K562 (cell line): ENCODE results near the gene SLC13A4. TPM values are rescaled to one million over a fixed set of nuclear protein-coding genes. Genes with fewer than 3 reads are reported as not detected.

Experiments used
- ATF1 ChIP-seq, 2 experiments: fragments of 450-650 bp in 1 of 2; IDR thresholded peaks; 2 replicates each; pipeline ENCODE4 v1.6.1; 2016; ENCODE audit warnings: missing compliant biosample characterization in 1 of 2, missing genetic modification characterization in 1 of 2
- EP300 ChIP-seq: IDR thresholded peaks from 2 replicates; pipeline ENCODE4 v1.6.1; 2012; ENCODE audit warnings: low read length, improper control_type of control experiment
- GABPB1 ChIP-seq: sonication (generic); formaldehyde crosslinking; IDR thresholded peaks from 2 replicates; pipeline ENCODE4 v1.8.0; 2022; ENCODE audit warnings: mild to moderate bottlenecking, missing genetic modification reagents
- POLR2AphosphoS5 ChIP-seq: IDR thresholded peaks from 2 replicates; pipeline ENCODE4 v1.6.1; 2011; ENCODE audit warnings: mild to moderate bottlenecking, low read depth, low read length, moderate library complexity; ENCODE audit not compliant: control insufficient read depth, insufficient read depth
- ZNF589 ChIP-seq: fragments of 200-800 bp; sonication (Bioruptor generic); IDR thresholded peaks from 2 replicates; pipeline ENCODE4 v1.6.1; 2016; ENCODE audit warnings: low read depth, missing genetic modification characterization, missing compliant biosample characterization
- polyA plus RNA-seq, 8 experiments: library from polyadenylated mRNA; depleted of rRNA in 4 of 8; stranded (reverse) in 5 of 8; unstranded in 3 of 8; fragments of >200 nt; fragmentation: Nextera tagmentation in 2 of 8; fragmentation: Illumina TruSeq in 1 of 8; extraction: Ambion mirVana in 2 of 8; extraction: Trizol in 1 of 8; gene quantifications; 2 replicates each; pipeline versions ENCODE4 v1.2.1 to v1.2.3, GENCODE V29; 2011 to 2014; ENCODE audit warnings: inconsistent platforms in 1 of 8, missing spikeins in 1 of 8
- total RNA-seq, 7 experiments: library from RNA; depleted of rRNA in 6 of 7; stranded (reverse); fragments of >200 nt in 6 of 7; fragmentation: Illumina TruSeq in 2 of 7; extraction: Trizol in 2 of 7; gene quantifications; 2 replicates each; pipeline versions ENCODE4 v1.2.1 to v1.2.3, GENCODE V29; 2011 to 2021; ENCODE audit warnings: low replicate concordance in 1 of 7
- TF ChIP-seq, protein P1 (sequence below), 2 experiments: fragments of 450-650 bp; IDR thresholded peaks; 2 replicates each; pipeline ENCODE4 v1.6.1; 2016; ENCODE audit warnings: mild to moderate bottlenecking in 2 of 2, borderline replicate concordance in 1 of 2, low read depth in 1 of 2, moderate library complexity in 1 of 2
- TF ChIP-seq, protein P2 (sequence below): fragments of 450-650 bp; IDR thresholded peaks from 2 replicates; pipeline ENCODE4 v1.6.1; 2016; ENCODE audit warnings: low read depth, mild to moderate bottlenecking, moderate library complexity
- TF ChIP-seq, protein P3 (sequence below), 2 experiments: IDR thresholded peaks; 2 replicates each; pipeline ENCODE4 v1.6.1; 2011; ENCODE audit warnings: borderline replicate concordance in 1 of 2, control low read depth in 1 of 2, low read depth in 1 of 2, low read length in 1 of 2, mild to moderate bottlenecking in 1 of 2, mixed read lengths in 1 of 2, moderate library complexity in 1 of 2; ENCODE audit not compliant: insufficient read depth in 1 of 2, insufficient read length in 1 of 2, poor library complexity in 1 of 2, severe bottlenecking in 1 of 2; ENCODE audit errors: extremely low read depth in 1 of 2
- TF ChIP-seq, protein P4 (sequence below): sonication (generic); formaldehyde crosslinking; IDR thresholded peaks from 2 replicates; pipeline ENCODE4 v1.9.0; 2022; ENCODE audit warnings: mild to moderate bottlenecking, missing genetic modification reagents
- TF ChIP-seq, protein P5 (sequence below): fragments of 450-650 bp; IDR thresholded peaks from 2 replicates; pipeline ENCODE4 v1.7.1; 2018; ENCODE audit warnings: mild to moderate bottlenecking, low read depth; ENCODE audit not compliant: partially characterized antibody

The SLC13A4 gene
- total and polyA plus RNA-seq, 9 of the 15 experiments (the other 6 are each of a cell fraction or from before 2014, with no cell fraction given), result 0.11 to 1.0 (median 0.36) TPM

DNA sequence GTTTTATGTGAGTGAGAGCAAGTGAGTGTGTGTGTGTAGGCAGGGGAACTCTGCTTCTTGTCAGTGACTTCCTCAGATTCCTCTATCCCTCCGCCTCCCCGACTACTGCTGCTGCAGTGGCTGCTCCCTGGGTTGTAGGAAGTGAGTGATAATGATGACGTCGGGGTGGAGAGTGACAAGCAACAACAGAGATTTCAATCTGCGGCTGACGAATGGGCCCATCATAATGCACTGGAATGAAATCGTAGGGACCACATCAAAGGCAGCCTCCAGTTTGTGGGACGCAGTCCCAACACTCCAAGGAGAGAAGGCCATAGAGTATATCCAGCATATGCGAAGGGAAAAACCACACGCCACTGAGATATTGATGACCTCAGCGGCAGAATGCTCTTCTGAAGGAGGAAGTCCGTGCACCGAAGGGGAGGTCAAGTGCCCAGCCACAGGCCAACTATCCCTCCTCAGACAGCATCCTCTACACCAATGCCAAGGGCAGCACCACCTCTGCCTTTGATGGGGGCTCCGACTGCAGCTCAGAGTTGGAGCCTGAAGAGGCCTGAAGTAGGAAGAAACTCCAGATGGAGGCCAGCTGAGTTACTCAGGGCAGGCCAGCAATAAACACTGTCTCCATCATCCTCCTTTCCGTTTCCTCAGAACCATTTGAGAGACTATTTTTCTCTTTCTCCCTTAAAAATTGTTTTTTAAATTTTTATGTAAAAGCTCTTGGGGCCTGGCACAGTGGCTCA, 77.0 kb downstream of the SLC13A4 start (continued):
- TF ChIP-seq, protein P1, sequence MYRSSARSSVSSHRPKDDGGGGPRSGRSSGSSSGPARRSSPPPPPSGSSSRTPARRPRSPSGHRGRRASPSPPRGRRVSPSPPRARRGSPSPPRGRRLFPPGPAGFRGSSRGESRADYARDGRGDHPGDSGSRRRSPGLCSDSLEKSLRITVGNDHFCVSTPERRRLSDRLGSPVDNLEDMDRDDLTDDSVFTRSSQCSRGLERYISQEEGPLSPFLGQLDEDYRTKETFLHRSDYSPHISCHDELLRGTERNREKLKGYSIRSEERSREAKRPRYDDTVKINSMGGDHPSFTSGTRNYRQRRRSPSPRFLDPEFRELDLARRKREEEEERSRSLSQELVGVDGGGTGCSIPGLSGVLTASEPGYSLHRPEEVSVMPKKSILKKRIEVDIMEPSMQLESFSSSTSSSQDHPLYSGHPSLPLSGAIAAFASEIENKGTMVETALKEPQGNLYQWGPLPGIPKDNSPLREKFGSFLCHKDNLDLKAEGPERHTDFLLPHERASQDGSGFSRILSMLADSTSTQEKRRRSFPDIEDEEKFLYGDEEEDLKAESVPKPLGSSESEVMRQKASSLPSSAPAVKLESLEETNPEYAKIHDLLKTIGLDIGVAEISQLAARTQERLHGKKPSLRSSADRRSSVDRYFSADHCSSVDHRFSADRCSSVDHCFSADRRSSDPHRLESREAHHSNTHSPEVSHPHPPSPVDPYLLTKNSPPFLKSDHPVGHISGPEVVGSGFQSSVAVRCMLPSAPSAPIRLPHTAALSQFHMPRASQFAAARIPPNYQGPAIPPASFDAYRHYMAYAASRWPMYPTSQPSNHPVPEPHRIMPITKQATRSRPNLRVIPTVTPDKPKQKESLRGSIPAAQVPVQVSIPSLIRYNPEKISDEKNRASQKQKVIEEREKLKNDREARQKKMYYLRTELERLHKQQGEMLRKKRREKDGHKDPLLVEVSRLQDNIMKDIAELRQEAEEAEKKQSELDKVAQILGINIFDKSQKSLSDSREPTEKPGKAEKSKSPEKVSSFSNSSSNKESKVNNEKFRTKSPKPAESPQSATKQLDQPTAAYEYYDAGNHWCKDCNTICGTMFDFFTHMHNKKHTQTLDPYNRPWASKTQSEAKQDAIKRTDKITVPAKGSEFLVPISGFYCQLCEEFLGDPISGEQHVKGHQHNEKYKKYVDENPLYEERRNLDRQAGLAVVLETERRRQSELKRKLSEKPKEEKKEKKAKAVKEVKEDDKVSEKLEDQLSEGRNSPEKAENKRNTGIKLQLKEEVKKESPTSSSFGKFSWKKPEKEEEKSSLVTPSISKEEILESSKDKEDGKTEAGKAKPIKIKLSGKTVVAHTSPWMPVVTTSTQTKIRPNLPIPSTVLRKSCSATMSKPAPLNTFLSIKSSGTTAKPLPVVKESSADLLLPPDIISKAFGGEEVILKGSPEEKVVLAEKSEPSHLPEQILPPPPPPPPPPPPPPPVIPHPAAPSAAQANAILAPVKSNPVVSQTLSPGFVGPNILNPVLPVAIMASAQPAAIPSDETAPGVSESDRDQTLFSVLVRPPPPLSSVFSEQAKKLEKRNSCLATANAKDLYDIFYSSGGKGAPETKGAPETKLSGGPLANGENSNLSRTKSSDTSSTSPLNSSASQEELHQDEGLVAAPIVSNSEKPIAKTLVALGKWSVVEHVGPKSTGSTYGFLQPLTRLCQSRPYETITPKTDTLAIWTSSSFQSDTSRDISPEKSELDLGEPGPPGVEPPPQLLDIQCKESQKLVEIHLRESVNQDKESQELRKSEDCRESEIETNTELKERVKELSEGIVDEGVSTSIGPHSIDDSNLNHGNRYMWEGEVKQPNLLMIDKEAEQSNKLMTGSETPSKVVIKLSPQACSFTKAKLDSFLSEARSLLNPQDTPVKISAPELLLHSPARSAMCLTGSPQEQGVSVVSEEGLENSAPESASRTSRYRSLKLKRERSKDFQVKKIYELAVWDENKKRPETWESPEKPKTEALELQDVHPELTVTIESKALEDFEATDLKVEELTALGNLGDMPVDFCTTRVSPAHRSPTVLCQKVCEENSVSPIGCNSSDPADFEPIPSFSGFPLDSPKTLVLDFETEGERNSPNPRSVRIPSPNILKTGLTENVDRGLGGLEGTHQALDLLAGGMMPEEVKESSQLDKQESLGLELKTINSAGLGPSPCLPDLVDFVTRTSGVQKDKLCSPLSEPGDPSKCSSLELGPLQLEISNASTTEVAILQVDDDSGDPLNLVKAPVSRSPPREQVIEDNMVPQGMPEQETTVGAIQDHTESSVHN (IDR thresholded peaks at IDR 0.05; ENCODE audit: borderline replicate concordance in 1 of 2, low read depth in 1 of 2), result peak in 1 of 2 experiments; percentile 89; a peak in 2 of 4 replicates
- TF ChIP-seq, protein P2, sequence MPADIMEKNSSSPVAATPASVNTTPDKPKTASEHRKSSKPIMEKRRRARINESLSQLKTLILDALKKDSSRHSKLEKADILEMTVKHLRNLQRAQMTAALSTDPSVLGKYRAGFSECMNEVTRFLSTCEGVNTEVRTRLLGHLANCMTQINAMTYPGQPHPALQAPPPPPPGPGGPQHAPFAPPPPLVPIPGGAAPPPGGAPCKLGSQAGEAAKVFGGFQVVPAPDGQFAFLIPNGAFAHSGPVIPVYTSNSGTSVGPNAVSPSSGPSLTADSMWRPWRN, result peak; percentile 99
- TF ChIP-seq EP300, result peak; percentile 47; the same call in 1 of the 2 replicates
- TF ChIP-seq POLR2AphosphoS5, result peak; percentile 50; the same call in 1 of the 2 replicates
- TF ChIP-seq, protein P3, sequence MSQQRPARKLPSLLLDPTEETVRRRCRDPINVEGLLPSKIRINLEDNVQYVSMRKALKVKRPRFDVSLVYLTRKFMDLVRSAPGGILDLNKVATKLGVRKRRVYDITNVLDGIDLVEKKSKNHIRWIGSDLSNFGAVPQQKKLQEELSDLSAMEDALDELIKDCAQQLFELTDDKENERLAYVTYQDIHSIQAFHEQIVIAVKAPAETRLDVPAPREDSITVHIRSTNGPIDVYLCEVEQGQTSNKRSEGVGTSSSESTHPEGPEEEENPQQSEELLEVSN (IDR thresholded peaks at IDR 0.05; ENCODE audit: borderline replicate concordance in 1 of 2, extremely low read depth in 1 of 2, insufficient read depth in 1 of 2, insufficient read length in 1 of 2, low read depth in 1 of 2, low read length in 1 of 2, poor library complexity in 1 of 2, severe bottlenecking in 1 of 2), result no peak
- TF ChIP-seq ZNF589, result peak; percentile 67
- TF ChIP-seq ATF1 (CRISPR knock-in tag; IDR thresholded peaks at IDR 0.05), result no peak
- peak; percentile 97 for TF ChIP-seq ATF1 (tag; IDR thresholded peaks at IDR 0.05)
- TF ChIP-seq, protein P4, sequence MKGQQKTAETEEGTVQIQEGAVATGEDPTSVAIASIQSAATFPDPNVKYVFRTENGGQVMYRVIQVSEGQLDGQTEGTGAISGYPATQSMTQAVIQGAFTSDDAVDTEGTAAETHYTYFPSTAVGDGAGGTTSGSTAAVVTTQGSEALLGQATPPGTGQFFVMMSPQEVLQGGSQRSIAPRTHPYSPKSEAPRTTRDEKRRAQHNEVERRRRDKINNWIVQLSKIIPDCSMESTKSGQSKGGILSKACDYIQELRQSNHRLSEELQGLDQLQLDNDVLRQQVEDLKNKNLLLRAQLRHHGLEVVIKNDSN (CRISPR knock-in tag), result peak; percentile 49; the same call in 1 of the 2 replicates
- TF ChIP-seq GABPB1 (CRISPR knock-in tag), result peak; percentile 88
- TF ChIP-seq, protein P5, sequence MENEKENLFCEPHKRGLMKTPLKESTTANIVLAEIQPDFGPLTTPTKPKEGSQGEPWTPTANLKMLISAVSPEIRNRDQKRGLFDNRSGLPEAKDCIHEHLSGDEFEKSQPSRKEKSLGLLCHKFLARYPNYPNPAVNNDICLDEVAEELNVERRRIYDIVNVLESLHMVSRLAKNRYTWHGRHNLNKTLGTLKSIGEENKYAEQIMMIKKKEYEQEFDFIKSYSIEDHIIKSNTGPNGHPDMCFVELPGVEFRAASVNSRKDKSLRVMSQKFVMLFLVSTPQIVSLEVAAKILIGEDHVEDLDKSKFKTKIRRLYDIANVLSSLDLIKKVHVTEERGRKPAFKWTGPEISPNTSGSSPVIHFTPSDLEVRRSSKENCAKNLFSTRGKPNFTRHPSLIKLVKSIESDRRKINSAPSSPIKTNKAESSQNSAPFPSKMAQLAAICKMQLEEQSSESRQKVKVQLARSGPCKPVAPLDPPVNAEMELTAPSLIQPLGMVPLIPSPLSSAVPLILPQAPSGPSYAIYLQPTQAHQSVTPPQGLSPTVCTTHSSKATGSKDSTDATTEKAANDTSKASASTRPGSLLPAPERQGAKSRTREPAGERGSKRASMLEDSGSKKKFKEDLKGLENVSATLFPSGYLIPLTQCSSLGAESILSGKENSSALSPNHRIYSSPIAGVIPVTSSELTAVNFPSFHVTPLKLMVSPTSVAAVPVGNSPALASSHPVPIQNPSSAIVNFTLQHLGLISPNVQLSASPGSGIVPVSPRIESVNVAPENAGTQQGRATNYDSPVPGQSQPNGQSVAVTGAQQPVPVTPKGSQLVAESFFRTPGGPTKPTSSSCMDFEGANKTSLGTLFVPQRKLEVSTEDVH, result peak; percentile 47
